DND-41 (cell line): ENCODE measurements around the gene SYNE2.

ENCODE experiments used
- EZH2 ChIP-seq: IDR thresholded peaks from 3 replicates; pipeline ENCODE4 v1.6.1; 2012; ENCODE audit warnings: borderline replicate concordance, low read depth, mild to moderate bottlenecking, moderate library complexity, low read length, inconsistent platforms; ENCODE audit not compliant: severe bottlenecking
- TF ChIP-seq, protein P1 (sequence below): IDR thresholded peaks from 2 replicates; pipeline ENCODE4 v1.5.1; 2012; ENCODE audit warnings: borderline replicate concordance, low read length, moderate library complexity, mild to moderate bottlenecking; ENCODE audit not compliant: poor library complexity, severe bottlenecking; ENCODE audit errors: extremely low read depth

DNA sequence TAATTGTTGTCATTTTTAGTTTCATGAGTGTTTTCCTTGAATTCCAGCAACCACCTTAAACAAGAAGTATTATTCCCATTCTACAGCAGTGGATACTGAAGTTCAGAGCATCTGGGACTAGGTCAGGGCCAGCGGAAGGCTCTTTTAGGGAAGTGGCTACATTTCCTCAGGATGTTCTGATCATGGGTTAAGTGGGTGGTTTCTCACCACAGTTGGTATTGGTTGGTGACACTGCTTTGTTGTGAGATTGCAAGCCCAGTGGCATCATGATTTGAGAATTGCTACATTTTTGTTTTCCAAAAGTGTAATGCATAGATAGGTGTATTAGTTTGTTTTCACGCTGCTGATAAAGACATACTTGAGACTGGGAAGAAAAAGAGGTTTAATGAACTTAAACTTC, 47.1 kb downstream of the SYNE2 start:
- TF ChIP-seq, protein P1, sequence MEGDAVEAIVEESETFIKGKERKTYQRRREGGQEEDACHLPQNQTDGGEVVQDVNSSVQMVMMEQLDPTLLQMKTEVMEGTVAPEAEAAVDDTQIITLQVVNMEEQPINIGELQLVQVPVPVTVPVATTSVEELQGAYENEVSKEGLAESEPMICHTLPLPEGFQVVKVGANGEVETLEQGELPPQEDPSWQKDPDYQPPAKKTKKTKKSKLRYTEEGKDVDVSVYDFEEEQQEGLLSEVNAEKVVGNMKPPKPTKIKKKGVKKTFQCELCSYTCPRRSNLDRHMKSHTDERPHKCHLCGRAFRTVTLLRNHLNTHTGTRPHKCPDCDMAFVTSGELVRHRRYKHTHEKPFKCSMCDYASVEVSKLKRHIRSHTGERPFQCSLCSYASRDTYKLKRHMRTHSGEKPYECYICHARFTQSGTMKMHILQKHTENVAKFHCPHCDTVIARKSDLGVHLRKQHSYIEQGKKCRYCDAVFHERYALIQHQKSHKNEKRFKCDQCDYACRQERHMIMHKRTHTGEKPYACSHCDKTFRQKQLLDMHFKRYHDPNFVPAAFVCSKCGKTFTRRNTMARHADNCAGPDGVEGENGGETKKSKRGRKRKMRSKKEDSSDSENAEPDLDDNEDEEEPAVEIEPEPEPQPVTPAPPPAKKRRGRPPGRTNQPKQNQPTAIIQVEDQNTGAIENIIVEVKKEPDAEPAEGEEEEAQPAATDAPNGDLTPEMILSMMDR, result no peak
- no peak for TF ChIP-seq EZH2
